LoVo (cell line): ENCODE data around the gene PODXL.
"Not testable (repeated sequence)": the region's sequence is repeated elsewhere in the genome, so short reads cannot be mapped to it uniquely, and the experiment has no call there.

Experiments used
- DNase-seq: peaks from one replicate; pipeline ENCODE4 v3.0.0-alpha.2; 2016; ENCODE audit warnings: low spot score

The PODXL gene

DNA sequence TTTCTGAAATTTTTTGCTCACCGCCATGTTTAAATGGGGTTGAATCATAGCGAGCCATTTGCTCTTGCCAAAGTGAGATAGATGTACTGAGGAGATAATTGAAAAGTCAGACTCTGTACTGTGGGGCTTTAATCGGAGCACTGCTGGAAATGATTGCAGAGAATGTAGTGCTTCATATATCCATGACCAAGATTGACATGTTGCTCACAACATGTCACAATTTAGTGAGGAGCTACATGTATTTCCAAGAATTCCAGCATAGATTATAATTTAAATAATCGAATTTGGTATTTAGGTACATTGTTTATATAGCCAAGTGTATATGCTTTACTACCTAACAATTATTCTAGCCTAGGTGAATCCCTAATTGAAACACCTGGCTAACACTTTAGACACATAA lies 66.5 kb downstream of the PODXL start:
- no peak for DNase-seq

DNA sequence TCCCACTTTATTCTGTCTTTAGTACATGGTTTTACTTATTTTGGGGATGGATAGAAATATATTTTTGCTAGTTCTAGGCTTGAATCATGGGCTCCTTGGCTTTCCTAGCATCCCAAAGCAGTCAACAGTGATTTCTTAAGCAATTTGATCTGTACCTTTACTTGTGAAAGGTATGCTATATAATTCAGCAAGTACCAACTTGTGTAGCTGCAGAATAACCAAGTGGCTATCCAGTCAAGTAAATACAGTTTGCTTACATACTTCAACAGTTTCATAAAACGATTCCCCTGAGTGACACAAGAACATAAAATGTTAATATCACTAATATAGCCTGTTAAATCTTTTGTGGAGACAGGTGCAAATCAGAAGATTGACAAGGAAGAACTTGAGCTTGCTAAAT lies 67.2 kb downstream of the PODXL start:
- DNase-seq: no peak

- no peak for DNase-seq
Observed at GRCh38 chr7:131488361-131488760, 68.1 kb downstream of the PODXL start.

DNA sequence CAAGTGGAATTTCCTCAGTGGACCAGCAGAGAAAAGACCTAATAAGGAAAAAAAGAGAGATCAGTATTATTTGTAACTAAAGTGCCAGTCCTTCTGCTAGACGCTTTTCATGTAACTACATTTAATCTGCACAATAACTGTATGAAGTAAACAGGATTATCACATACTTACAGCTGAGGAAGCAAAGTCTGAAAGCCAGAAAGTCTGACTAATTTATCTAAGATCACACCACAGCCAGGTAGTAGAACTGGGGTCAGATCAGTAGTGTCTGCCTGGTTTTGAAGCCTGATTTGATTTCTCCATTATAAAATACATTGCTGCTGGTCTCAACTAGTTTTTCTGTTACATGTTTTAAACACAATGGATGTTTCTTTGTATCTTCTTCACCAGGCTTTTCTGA lies 69.2 kb downstream of the PODXL start:
- DNase-seq: no peak

DNA sequence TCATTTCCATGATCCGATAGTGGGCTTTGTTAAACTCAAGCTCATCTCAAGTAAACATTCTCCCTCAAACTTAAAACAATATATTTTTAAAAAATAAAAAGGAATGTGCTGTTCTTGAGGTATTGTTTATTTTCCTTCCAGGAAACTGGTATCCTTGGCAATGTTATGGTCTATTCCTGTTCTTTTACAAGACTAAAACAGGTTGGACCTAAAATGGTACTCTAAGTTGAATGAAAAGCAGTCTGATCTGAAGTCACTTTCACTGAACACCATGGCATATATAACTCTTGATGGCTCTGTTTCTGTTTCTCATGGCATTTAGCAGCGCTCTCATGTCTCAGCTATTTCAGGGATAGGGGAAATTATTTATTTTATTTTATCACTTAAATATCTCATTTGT lies 70.1 kb downstream of the PODXL start:
- DNase-seq: no peak

- DNase-seq: no peak
Observed at GRCh38 chr7:131483586-131483985, 72.8 kb downstream of the PODXL start.

DNA sequence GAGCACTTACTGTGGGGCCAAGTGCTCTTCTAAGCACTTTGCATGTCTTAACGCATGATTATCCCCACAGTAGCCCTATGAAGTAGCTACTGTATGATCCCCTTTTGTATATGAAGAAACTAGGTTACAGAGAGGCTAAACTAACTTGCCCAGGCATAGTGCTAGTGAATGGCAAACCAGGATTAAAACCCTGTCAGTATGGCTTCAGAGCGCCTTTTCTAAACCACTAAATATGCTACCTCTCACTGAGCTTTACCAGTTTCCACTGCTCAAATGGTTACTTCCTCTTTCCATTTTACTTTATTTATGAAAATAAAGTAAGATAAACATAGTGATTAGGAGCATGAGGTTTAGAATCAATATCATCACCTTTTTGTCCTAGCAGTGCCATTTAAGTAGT lies 73.6 kb downstream of the PODXL start:
- DNase-seq: no peak

DNA sequence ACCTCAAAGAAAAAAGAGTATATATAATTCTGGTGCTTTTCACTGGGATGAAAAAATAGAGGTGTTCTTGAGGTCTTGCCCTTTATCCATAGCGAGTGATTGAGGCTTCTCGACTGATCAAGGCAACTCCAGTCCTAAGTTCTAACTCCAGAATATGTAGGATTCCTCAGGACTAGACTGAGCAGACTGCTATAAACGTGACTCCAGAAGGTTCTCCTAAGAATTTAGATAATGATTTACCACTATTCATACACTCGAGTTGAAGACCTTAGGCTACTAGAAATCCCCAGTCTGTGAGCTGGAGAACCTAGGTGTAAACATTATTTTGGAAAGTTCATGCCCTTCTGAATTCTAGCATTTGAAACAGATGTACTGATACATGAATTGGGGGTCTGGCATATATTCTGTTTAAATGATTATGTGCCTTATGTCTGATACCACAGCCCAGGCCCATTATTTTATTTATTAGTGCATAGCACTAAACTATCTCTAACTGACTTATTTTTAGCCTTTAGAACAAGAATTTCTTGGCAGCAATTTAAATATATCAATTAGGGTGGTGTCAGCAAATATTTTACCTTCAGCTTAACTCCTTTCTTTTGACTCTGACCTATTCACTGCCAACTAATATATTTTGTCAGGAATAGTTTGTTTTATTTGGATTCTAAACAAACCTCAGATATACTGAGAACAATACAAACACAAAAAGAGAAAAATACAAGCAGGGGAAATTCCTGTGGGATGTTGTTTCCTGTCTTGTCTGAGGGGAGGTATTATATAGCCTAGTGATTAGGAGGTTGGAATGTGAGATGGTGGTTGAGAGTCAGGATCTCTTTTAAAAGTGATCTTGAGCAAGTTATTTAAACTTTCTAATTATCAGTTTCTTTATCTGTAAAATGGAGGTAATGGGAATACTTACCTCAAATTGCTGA lies 75.8 kb downstream of the PODXL start:
- no peak for DNase-seq

DNA sequence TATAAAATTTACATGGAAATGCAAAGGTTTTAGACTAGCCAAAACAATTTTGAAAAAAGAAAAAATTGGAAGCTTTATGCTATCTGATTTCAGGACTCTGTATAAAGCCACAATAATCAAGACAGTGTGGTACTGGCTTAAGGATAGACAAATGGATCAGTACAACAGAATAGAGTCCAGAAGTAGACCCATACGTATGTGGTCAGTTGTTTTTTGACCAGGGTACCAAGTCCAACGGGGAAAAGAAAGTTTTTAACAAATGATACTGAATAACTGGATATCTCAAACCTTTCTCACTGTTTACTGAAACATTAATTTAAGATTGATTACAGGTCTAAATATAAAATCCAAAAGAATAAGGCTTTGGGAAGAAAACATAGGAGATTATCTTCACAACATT lies 79.7 kb downstream of the PODXL start:
- DNase-seq: no peak

GRCh38 chr7:131471250-131472004 lies 85.0 kb downstream of the PODXL start:
- no peak for DNase-seq

DNA sequence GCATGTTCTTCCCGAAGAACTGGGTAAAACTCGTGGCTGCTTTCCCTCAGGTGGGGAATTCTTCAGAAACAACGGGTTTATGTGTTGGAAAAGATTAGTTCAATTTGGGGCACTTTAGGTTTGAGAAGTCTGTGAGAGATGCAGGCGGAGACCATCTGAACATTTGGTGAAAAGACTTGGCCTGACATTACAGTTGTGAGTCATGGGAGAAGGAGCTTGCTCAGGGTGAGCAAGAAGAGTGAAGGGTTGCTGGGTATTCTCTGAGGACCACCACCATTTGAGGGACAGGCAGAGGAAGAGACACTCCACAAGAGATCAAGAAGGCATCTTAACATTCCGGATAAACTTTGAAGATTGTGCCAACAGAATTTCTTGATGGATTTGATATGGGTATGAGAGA lies 88.6 kb downstream of the PODXL start:
- no peak for DNase-seq

DNA sequence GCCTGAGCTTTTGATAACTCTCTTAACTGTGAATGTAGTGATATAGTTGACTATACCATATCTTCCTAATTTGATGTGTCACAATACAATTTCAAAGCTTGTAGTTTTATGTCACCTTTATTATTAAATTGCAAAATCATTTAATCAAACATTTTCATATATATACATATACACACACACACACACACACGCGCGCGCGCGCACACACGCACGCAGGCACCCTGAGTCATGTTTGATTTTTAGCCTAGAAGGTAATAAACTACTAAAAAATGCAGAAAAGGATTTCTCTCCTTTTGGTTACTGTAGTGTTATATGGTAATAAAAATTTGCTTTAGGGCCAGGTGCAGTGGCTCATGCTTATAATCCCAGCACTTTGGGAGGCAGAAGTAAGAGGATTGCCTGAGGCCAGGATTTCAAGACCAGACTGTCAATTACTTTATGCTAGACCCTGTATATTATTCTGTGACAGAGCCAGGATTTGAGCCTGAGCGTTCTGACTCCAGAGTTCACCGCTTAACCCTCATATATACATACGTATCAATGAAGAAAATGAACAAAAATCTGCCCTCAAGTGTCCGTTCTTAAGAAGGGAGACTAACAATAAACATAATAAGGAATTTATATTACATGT lies 89.6 kb downstream of the PODXL start:
- DNase-seq: no peak

DNA sequence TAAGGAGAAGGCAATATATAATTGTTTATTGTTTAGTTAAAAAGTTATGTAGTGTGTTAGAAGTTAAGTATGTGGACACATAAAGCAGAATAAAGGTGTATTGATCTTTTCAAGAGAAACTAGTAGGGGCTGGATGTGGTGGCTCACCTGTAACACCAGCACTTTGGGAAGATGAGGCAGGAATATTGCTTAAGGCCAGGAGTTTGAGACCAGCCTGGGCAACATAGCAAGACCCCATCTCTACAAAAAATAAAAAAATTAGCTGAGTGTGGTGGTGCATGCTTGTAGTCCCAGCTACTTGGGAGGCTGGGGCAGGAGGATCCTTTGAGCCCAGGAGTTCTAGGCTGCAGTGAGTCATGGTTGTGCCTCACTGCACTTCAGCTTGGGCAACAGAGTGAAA lies 93.7 kb downstream of the PODXL start:
- DNase-seq: not testable (repeated sequence)

DNA sequence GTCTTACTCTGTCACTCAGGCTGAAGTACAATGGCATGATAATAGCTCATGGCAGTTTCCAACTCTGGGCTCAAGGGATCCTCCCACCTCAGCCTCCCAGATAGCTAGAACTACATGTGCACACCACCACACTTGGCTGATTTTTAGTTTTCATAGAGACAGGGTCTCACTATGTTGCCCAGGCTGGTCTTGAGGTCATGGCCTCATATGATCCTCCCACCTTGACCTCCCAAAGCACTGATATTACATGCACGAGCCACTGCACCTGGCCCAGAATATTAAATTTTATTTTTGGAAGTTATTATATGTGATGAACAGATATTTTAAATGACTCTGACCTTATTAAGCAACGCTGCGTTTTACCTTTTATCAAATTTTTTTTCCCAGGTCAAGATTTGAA lies 94.4 kb downstream of the PODXL start:
- DNase-seq: no peak

DNA sequence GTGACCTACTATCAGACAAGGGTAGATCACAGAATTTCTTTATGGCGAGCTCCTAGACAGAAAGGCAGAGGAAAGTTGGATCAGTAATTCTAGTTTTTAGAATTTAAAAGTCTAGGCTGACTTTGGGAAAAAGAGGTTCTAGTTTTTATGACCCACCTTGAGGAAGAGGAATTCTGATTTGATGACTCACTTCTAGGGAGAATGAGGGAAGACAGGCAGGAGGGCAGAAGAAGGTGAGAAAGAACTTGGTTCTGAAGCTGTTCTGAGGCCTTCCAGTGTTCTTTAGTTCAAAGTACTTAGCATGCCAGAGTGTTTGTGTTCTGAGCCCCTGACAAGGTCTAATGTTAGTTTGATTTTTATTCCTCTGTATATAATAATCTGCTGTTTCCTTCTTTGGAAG lies 97.2 kb downstream of the PODXL start:
- DNase-seq: peak; percentile 53

DNA sequence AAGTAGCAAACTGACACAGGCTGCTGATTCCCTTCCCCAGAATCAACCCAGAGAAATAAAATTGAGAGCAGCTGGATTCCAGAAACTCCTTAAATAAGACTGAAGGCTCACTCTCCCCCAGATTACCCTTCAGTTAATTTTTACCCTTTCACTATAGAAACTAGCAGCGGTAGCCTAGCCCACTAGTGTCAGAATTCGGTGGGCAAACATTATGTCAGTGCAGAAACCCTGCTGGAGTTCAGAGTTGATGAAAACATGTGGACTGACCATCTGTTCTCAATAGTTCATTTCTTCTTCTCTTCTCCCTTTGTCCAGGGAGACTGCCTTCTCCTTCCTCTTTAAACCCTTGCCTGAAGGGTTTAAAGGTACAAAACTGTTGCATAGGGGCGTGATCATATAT lies 100.1 kb downstream of the PODXL start:
- no peak for DNase-seq

- DNase-seq: no peak
Observed at GRCh38 chr7:131455546-131455945, 100.9 kb downstream of the PODXL start.

- no peak for DNase-seq
Observed at GRCh38 chr7:131455001-131455400, 101.4 kb downstream of the PODXL start.

DNA sequence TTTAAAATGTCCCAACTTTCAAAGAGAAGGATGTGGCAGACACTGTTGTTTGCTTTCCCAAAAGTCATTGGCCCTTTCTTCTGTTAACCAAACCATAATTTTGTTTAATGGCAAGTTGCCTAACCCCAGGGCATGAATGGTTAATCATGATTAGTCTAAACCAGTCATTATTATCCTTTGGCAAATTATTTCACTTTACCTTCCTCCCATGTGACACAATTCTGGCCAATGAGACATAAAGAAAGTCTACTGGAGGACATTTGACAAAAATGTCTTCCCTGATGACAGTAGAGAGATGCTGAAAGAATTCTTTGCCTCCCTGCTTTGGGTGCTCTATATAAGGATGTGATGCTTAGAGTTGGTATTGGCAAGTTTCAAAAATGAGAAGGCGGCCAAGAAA lies 101.9 kb downstream of the PODXL start:
- DNase-seq: no peak
